Right atrium auricular region (tissue), 2 donors: ENCODE results near the gene SIK2. TPM values are rescaled to one million over a fixed set of nuclear protein-coding genes. Genes with fewer than 3 reads are reported as not detected.
"Not testable (repeated sequence)": the region's sequence is repeated elsewhere in the genome, so short reads cannot be mapped to it uniquely, and the experiment has no call there.

Experiments used
- DNase-seq: peaks from one replicate; pipeline ENCODE4 v3.0.0-alpha.2; 2019; ENCODE audit warnings: low spot score
- H3K27ac ChIP-seq, 2 donors: fragments of 200-600 bp; sonication (generic); 1 replicate in 1 of 2; 2 replicates in 1 of 2; pipeline ENCODE4 v1.5.1; 2016 to 2019
- H3K27me3 ChIP-seq, 2 donors: fragments of 200-600 bp; sonication (generic); one replicate each; pipeline versions ENCODE4 v1.5.1 to v1.6.0; 2017 to 2019
- H3K36me3 ChIP-seq: fragments of 200-600 bp; sonication (generic); one replicate; pipeline ENCODE4 v1.5.1; 2016
- H3K4me1 ChIP-seq, 2 donors: fragments of 200-600 bp; sonication (generic); one replicate each; pipeline versions ENCODE4 v1.5.1 to v1.6.0; 2017 to 2019
- H3K4me3 ChIP-seq, 2 donors: fragments of 200-600 bp; sonication (generic); 1 replicate in 1 of 2; 2 replicates in 1 of 2; pipeline ENCODE4 v1.5.1; 2017 to 2019; ENCODE audit warnings: mild to moderate bottlenecking in 1 of 2, moderate library complexity in 1 of 2
- H3K9me3 ChIP-seq, 2 donors: fragments of 200-600 bp; sonication (generic); one replicate each; pipeline ENCODE4 v1.5.1; 2019
- CTCF ChIP-seq, 2 donors: fragments of 200-600 bp; sonication (generic); IDR thresholded peaks; one replicate each; pipeline ENCODE4 v1.5.1; 2019; ENCODE audit warnings: antibody characterized with exemption in 2 of 2
- total RNA-seq, 2 donors: library from RNA; depleted of rRNA; stranded (reverse); fragments of >200 nt; gene quantifications; one replicate each; pipeline ENCODE4 v1.1.0, GENCODE V29; 2016

SIK2 gene
- total RNA-seq, 2 donors from 2014 or later, result 23.5 to 28.0 TPM

- no peak for DNase-seq
- H3K9me3 ChIP-seq, result no peaks in the 10 kb centered on the region
- TF ChIP-seq CTCF (IDR thresholded peaks at IDR 0.05), result no peak
- no peaks in the 10 kb centered on the region for H3K4me1 ChIP-seq
- no peak overlapping the region for H3K27ac ChIP-seq
- H3K36me3 ChIP-seq, result no peaks in the 10 kb centered on the region
- H3K27me3 ChIP-seq, result no peaks in the 10 kb centered on the region
- no peak overlapping the region for H3K4me3 ChIP-seq
Observed at GRCh38 chr11:111652184-111652583, 49.9 kb downstream of the SIK2 start.

- H3K27me3 ChIP-seq, result no peaks in the 10 kb centered on the region
- H3K9me3 ChIP-seq, result no peaks in the 10 kb centered on the region
- H3K4me3 ChIP-seq, result no peak overlapping the region
- no peaks in the 10 kb centered on the region for H3K4me1 ChIP-seq
- TF ChIP-seq CTCF (IDR thresholded peaks at IDR 0.05), result no peak
- no peak for DNase-seq
- no peaks in the 10 kb centered on the region for H3K36me3 ChIP-seq
- no peak overlapping the region for H3K27ac ChIP-seq
Observed at GRCh38 chr11:111654601-111655000, 52.4 kb downstream of the SIK2 start.

- DNase-seq, result no peak
- Histone ChIP-seq H3K27me3 (no peaks in the 10 kb centered on the region), H3K27ac (no peak overlapping the region), H3K4me3 (no peak overlapping the region), H3K36me3 (peaks cover under 1% of the 10 kb centered on the region), H3K9me3 (no peaks in the 10 kb centered on the region), H3K4me1 (no peaks in the 10 kb centered on the region)
- TF ChIP-seq CTCF (IDR thresholded peaks at IDR 0.05), result no peak
Observed at GRCh38 chr11:111655924-111656323, 53.7 kb downstream of the SIK2 start.

GRCh38 chr11:111657905-111658304 is 55.7 kb downstream of the SIK2 start:
- not testable (repeated sequence) for H3K36me3 ChIP-seq, H3K9me3 ChIP-seq, H3K4me1 ChIP-seq, H3K4me3 ChIP-seq, DNase-seq, H3K27ac ChIP-seq, H3K27me3 ChIP-seq

GRCh38 chr11:111658493-111658892 is 56.2 kb downstream of the SIK2 start:
- not testable (repeated sequence) for H3K4me1 ChIP-seq, DNase-seq, H3K4me3 ChIP-seq, H3K27ac ChIP-seq, H3K9me3 ChIP-seq, H3K27me3 ChIP-seq, H3K36me3 ChIP-seq

- no peak for DNase-seq
- Histone ChIP-seq H3K4me1 (peaks cover 0 to 14% of the 10 kb centered on the region in 2 donors), H3K36me3 (peaks cover 9% of the 10 kb centered on the region), H3K27ac (no peak overlapping the region), H3K4me3 (no peak overlapping the region), H3K9me3 (no peaks in the 10 kb centered on the region), H3K27me3 (no peaks in the 10 kb centered on the region)
- no peak for TF ChIP-seq CTCF (IDR thresholded peaks at IDR 0.05)
Observed at GRCh38 chr11:111659201-111660115, 57.2 kb downstream of the SIK2 start.

GRCh38 chr11:111660822-111661221 is 58.6 kb downstream of the SIK2 start:
- Histone ChIP-seq H3K4me1 (peaks cover 0 to 14% of the 10 kb centered on the region in 2 donors), H3K27me3 (no peaks in the 10 kb centered on the region), H3K27ac (no peak overlapping the region), H3K9me3 (no peaks in the 10 kb centered on the region), H3K4me3 (no peak overlapping the region), H3K36me3 (peaks cover 9% of the 10 kb centered on the region)
- TF ChIP-seq CTCF (IDR thresholded peaks at IDR 0.05), result no peak
- no peak for DNase-seq
